Activated naive CD4-positive, alpha-beta T cell treated with Interleukin-2 at 50 U/mL for 16 hours (primary cell): ENCODE results near the gene ZNF773.
A peak's percentile ranks its signal among the peaks of the same experiment; 100 is the strongest.
"Not testable (repeated sequence)": the region's sequence is repeated elsewhere in the genome, so short reads cannot be mapped to it uniquely, and the experiment has no call there.

ENCODE experiments used
- DNase-seq: peaks from one replicate; pipeline ENCODE4 v3.0.0-alpha.2; 2020

The ZNF773 gene

GRCh38 chr19:57499680-57500395 lies at the start of gene ZNF773:
ZNF773 (plus strand) TSS chr19:57499938; CDS start chr19:57500081, 143 bp downstream.
- DNase-seq: peak; percentile 97

GRCh38 chr19:57452307-57452706 lies 47.4 kb upstream of the ZNF773 start:
- no peak for DNase-seq

DNA sequence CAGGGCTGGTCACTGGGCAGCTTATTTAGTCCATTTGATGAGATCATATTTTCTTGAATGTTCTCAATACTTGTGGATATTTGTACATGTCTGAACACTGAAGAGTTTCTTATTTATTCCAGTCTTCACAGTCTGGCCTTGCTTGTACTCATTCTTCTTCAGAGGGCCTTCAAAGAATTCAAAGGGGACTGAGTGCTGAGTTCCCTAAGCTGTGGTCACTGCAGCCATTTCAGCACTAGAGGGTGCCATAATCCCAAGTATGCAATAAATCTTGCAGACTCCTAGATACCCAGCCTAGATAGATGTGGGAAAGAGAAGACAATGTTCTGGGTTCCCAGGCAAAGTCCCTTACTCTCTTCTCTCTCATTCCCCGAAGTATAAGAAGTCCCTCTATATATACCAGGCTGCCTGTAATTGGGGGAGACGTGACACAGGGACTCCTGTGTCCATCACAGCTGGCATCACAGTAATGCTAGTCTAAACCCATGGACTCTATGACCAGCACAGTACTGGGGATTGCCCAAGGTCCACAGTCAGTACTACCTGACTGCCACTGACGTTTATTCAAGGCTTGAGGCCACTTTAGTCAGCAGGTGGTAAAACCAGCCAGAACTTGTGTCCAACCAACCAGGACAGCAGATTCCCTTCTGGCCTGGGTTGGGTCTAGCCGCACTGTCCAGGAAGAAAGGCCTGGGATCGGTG lies 33.9 kb upstream of the ZNF773 start:
- peak; percentile 26 for DNase-seq

DNA sequence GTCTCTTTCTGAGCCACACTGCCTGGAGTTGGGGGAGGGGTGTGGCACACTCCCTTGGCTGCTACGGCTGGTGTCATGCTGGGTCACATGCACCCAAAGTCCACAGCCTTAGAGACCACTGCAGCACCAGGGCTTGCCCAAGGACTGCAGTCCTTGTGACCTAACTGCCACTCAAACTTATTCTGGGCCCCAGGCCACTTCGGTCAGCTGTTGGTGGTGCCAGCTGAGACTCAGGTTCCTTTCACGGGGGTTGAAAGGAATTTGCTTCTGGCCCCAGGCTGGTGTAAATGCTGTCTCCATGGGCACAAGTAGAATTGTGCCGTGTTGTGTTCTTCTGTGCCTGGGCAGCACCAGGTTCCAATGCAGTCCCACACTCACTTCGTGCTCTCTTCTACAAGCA lies 33.2 kb upstream of the ZNF773 start:
- DNase-seq: no peak

DNA sequence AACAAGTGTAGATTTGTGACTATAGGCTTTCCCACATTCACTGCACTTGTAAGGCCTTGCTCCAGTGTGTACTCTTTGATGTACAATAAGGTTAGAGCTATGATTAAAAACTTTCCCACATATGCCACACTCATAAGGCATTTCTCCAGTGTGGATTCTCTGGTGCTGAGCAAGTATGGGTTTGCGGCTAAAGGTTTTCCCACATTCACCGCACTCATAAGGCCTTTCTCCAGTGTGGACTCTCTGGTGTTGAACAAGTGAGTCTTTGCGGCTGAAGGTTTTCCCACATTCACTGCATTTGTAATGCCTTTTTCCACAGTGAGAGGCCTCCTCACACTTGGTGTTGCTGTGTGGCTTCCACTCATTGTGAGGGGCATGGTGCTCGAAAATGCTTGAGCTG lies 26.1 kb upstream of the ZNF773 start:
- no peak for DNase-seq

GRCh38 chr19:57477191-57478008 lies 22.3 kb upstream of the ZNF773 start, which contains the start of gene ZNF772:
ZNF772 (minus strand) TSS chr19:57477566; CDS start chr19:57477309, 257 bp downstream.
- DNase-seq: peak; percentile 91

DNA sequence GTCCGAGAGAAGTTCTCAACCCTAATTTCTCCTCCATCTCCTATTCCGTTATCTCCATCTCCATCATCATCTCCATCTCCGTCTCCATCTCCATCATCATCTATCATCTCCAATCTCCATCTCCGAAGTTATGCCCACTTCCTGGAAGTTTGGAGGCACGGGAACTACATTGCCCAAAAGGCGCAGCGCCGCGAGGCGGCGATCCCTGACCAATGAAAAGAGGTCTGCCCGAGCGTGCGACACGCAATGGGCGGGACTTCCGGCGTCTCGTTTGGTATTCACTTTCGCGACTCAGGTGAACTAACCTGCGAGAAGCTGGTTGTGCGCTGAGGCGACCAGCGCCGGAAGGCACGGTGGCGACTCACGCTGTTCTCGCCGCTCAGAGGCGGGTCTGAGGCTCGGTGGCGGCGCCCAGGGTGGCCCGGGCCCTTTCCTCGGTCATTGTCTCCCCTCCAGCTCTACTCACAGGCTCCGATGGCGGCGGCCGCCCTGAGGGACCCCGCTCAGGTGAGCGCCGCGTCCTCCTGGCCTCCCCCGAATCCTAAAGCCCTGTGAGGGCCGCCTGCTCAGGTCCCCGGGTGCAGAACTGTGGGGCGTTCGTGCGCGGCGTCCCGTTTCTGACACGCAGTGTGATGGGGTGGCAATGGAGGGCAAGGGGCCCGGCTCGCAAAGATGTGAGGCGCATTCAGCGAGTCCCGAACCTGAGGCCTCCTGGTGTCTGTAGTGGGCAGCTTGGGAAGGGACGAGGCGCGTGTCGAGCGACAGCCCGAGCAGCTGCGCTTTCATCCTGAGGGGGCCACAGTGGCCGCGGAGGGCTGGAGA lies 12.1 kb upstream of the ZNF773 start, which contains the start of gene ZNF419:
ZNF419 (plus strand) TSS at position 274 of the 822 bp plus-strand sequence; CDS start at position 475, 201 bp downstream.
- peak; percentile 95 for DNase-seq

DNA sequence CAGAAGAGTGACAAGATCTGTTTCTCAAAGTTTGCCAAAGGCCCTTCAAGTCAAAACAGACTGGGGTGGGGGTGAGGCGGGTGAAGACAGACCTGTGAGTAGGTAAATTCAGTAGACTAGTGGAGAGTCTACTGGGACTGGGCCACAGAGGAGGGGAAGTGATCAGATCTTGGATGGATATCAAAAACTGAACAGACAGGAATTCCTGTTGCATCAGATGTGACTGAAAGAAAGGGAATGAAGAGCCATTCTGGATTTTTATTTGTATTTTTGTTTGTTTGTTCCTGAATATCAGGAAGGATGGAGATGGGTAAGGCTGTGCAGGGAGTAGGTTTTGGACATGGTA lies 11.5 kb upstream of the ZNF773 start:
- DNase-seq: not testable (repeated sequence)

GRCh38 chr19:57499332-57499679 lies 432 bp upstream of the ZNF773 start:
- DNase-seq: not testable (repeated sequence)

DNA sequence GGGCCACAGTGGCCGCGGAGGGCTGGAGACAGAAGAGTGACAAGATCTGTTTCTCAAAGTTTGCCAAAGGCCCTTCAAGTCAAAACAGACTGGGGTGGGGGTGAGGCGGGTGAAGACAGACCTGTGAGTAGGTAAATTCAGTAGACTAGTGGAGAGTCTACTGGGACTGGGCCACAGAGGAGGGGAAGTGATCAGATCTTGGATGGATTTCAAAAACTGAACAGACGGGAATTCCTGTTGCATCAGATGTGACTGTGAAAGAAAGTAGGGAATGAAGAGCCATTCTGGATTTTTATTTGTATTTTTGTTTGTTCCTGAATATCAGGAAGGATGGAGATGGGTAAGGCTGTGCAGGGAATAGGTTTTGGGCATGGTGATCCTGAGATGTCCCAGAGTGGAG lies 662 bp downstream of the ZNF773 start:
- not testable (repeated sequence) for DNase-seq

GRCh38 chr19:57506163-57506562 lies 6.4 kb downstream of the ZNF773 start:
- DNase-seq: no peak

GRCh38 chr19:57511484-57511883 lies 11.7 kb downstream of the ZNF773 start:
- no peak for DNase-seq

GRCh38 chr19:57512845-57513244 lies 13.1 kb downstream of the ZNF773 start:
- no peak for DNase-seq

DNA sequence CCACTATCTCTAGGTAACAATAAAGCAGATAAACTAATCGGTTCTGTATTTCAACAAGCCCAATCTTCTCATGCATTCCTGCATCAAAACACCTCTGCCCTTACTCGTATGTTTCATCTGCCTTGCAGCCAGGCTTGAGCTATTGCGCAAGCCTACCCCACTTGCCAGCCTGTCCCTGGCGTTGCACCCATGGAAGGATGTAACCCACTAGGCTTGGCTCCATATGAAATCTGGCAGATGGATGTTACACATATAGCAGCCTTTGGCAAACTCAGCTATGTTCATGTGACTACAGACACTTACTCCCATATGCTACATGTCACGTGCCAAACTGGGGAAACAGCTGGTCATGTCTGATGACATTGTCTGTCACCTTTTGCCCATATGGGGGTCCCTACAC lies 15.5 kb downstream of the ZNF773 start:
- DNase-seq: no peak

DNA sequence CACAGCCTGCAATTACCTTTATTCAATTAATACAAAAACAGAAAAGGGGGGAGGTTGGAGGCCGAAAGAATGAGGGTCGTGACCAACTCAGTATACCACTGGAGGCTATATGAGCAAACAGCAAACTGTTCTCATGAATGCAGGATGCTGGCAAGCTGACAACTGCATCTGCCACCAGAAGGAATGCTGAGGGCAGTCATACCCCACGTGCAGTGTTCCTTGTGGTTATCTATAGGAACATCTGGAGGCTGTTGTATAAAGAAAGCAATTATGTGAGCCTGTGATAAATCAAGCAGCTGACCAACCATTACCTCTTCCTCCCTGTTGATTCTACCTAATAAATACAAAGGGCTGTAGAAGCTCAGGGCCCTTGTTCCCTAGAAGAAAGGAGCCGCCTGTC lies 18.3 kb downstream of the ZNF773 start:
- DNase-seq: not testable (repeated sequence)

DNA sequence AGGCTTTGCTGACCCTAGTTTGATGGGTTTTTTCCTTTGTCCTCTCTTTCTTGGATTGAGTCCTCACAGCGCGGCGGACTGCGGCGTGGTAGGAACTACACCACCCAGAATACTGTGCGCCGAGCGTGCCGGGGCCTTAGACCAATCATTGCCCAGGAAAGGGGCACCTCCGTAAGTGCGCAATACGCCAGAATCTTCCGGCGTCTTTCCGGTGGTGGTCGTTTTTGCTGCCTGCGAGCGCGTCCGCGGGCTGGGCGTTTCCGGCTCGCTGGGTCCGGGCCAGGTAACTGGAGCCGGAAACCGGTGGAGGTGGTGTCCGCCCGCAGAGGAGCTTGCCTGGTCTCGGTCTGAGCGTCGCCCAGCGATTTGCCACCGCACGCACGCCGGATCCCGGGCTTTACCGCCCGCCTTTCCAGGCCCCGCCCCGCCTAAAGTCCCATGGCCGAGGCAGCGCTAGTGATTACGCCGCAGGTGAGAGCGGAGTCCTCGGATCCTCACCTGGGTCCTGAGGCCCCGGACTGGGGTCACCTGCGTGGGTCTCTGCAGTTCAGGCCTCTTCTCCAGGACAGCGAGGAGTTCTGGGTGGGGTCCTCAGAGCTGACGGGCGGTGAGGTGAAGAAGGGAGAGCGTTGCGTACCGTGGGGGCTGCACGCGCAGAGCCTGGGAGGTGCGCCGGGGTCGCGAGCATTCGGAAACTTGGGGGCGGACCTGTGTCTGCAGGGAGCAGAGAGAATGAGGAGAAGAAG lies 27.6 kb downstream of the ZNF773 start, which contains the start of gene ZNF549:
ZNF549 (plus strand) TSS at position 221 of the 746 bp plus-strand sequence; CDS start at position 439, 218 bp downstream.
- DNase-seq: peak; percentile 90

DNA sequence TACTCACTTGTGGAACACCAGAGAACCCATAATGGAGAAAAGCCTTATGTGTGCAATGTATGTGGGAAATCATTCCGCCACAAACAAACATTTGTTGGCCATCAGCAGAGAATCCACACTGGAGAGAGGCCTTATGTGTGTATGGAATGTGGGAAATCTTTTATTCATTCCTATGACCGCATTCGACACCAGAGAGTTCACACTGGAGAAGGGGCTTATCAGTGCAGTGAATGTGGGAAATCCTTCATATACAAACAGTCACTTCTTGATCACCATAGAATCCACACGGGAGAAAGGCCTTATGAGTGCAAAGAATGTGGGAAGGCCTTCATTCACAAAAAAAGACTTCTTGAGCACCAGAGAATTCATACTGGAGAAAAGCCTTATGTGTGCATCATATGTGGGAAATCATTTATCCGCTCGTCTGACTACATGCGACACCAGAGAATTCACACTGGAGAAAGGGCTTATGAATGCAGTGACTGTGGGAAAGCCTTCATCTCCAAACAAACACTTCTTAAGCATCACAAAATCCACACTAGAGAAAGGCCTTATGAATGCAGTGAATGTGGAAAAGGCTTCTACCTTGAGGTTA lies 38.3 kb downstream of the ZNF773 start:
- DNase-seq: no peak

GRCh38 chr19:57546513-57546912 lies 46.8 kb downstream of the ZNF773 start:
- no peak for DNase-seq

DNA sequence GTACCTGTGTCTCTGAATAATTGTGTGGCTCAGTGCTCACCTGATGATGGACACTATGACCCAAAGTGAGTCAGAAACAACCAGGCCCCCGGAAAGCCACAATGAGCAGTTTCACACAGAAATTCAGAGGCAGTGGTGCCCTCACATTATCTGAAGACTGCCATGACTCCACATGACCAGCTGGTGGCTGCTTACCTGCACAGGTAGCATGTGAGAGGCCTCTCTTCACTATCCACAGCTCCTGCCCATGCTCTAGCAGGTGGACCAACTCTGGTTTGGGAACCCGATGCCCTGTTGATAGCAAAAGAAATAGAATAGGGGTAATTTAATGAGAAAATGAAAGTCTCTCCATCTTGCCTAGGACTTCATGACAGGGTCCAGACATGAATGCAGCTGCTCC lies 52.7 kb downstream of the ZNF773 start:
- no peak for DNase-seq

GRCh38 chr19:57557659-57558058 lies 57.9 kb downstream of the ZNF773 start:
- DNase-seq: no peak
